ENCODE data around the gene SSH3. TPM values are rescaled to one million over a fixed set of nuclear protein-coding genes. Genes with fewer than 3 reads are reported as not detected.
A peak's percentile ranks its signal among the peaks of the same experiment; 100 is the strongest.

SSH3 gene
- total and polyA plus RNA-seq, 2 experiments from 2014 or later, result 26.7 to 39.9 TPM

- no peak for DNase-seq (ENCODE audit: low read depth in 1 of 2, low spot score in 1 of 2)
- no peaks in the 10 kb centered on the region for H3K9me3 ChIP-seq (ENCODE audit: low read depth)
- no peak overlapping the region for H3K4me3 ChIP-seq
- TF ChIP-seq CTCF (IDR thresholded peaks at IDR 0.05; ENCODE audit: low read depth, low read length), result no peak
- no peaks in the 10 kb centered on the region for H3K36me3 ChIP-seq
- peaks cover 7% of the 10 kb centered on the region for H3K4me1 ChIP-seq (ENCODE audit: low read depth)
- no peak overlapping the region for H3K27ac ChIP-seq
- H3K27me3 ChIP-seq, result no peaks in the 10 kb centered on the region
Measured at GRCh38 chr11:67349036-67349435, 45.7 kb downstream of the SSH3 start.

GRCh38 chr11:67349457-67349856, 46.1 kb downstream of the SSH3 start:
- no peak overlapping the region for H3K27ac ChIP-seq
- no peaks in the 10 kb centered on the region for H3K36me3 ChIP-seq
- peak in 1 of 2 donors; percentile 40 for DNase-seq (ENCODE audit: low read depth in 1 of 2, low spot score in 1 of 2)
- no peak for TF ChIP-seq CTCF (IDR thresholded peaks at IDR 0.05; ENCODE audit: low read depth, low read length)
- H3K4me3 ChIP-seq, result no peak overlapping the region
- H3K27me3 ChIP-seq, result no peaks in the 10 kb centered on the region
- H3K9me3 ChIP-seq (ENCODE audit: low read depth), result no peaks in the 10 kb centered on the region
- H3K4me1 ChIP-seq (ENCODE audit: low read depth), result peaks cover 10% of the 10 kb centered on the region

- Histone ChIP-seq H3K4me3 (no peak overlapping the region), H3K36me3 (no peaks in the 10 kb centered on the region), H3K27me3 (no peaks in the 10 kb centered on the region), H3K4me1 (ENCODE audit: low read depth) (peaks cover 10% of the 10 kb centered on the region), H3K9me3 (ENCODE audit: low read depth) (no peaks in the 10 kb centered on the region), H3K27ac (no peak overlapping the region)
- no peak for TF ChIP-seq CTCF (IDR thresholded peaks at IDR 0.05; ENCODE audit: low read depth, low read length)
- no peak for DNase-seq (ENCODE audit: low read depth in 1 of 2, low spot score in 1 of 2)
Measured at GRCh38 chr11:67349928-67350465, 46.7 kb downstream of the SSH3 start.

GRCh38 chr11:67351275-67352005, 48.1 kb downstream of the SSH3 start:
- peaks cover 10% of the 10 kb centered on the region for H3K4me1 ChIP-seq (ENCODE audit: low read depth)
- no peak overlapping the region for H3K27ac ChIP-seq
- peak; percentile 92 for TF ChIP-seq CTCF (IDR thresholded peaks at IDR 0.05; ENCODE audit: low read depth, low read length)
- DNase-seq (ENCODE audit: low read depth in 1 of 2, low spot score in 1 of 2), result peak; percentile 70 to 86
- H3K27me3 ChIP-seq, result no peaks in the 10 kb centered on the region
- H3K4me3 ChIP-seq, result no peak overlapping the region
- H3K36me3 ChIP-seq, result no peaks in the 10 kb centered on the region
- H3K9me3 ChIP-seq (ENCODE audit: low read depth), result no peaks in the 10 kb centered on the region

GRCh38 chr11:67352546-67353316, 49.4 kb downstream of the SSH3 start:
- H3K27me3 ChIP-seq, result no peaks in the 10 kb centered on the region
- DNase-seq (ENCODE audit: low read depth in 1 of 2, low spot score in 1 of 2), result no peak
- no peaks in the 10 kb centered on the region for H3K36me3 ChIP-seq
- H3K9me3 ChIP-seq (ENCODE audit: low read depth), result no peaks in the 10 kb centered on the region
- TF ChIP-seq CTCF (IDR thresholded peaks at IDR 0.05; ENCODE audit: low read depth, low read length), result no peak
- peak overlapping the region; percentile 87 for H3K27ac ChIP-seq
- H3K4me1 ChIP-seq (ENCODE audit: low read depth), result peaks cover 10% of the 10 kb centered on the region
- H3K4me3 ChIP-seq, result peak overlapping the region; percentile 67
